NCI-H146 treated with DMSO at 0.1 percent for 48 hours (cell line): ENCODE measurements around the gene FOXE3.

Source experiments
- DNase-seq: peaks from one replicate; lab custom pipeline; 2025; ENCODE audit not compliant: unreplicated experiment; lab: John Stamatoyannopoulos, UW

Gene FOXE3

GRCh38 chr1:47434051-47434842, 18.2 kb downstream of the FOXE3 start:
- DNase-seq, result no peak

GRCh38 chr1:47435506-47436303, 19.6 kb downstream of the FOXE3 start:
- DNase-seq, result no peak

GRCh38 chr1:47436304-47436978, 20.4 kb downstream of the FOXE3 start:
- peak; percentile 14 for DNase-seq

- DNase-seq, result no peak
These were observed 20.9 kb downstream of the FOXE3 start for GRCh38 chr1:47436979-47437446.

GRCh38 chr1:47437447-47438164, 21.5 kb downstream of the FOXE3 start, which contains the start of gene FOXD2:
FOXD2 (plus strand) TSS chr1:47438044; CDS start chr1:47438136, 92 bp downstream.
- peak; percentile 48 for DNase-seq

- DNase-seq, result no peak
These were observed 22.3 kb downstream of the FOXE3 start for GRCh38 chr1:47438165-47439016.

- DNase-seq, result no peak
These were observed 23.1 kb downstream of the FOXE3 start for GRCh38 chr1:47439017-47439818.

GRCh38 chr1:47439819-47440598, 23.9 kb downstream of the FOXE3 start:
- no peak for DNase-seq

GRCh38 chr1:47440599-47441081, 24.6 kb downstream of the FOXE3 start:
- no peak for DNase-seq

GRCh38 chr1:47441450-47442106, 25.5 kb downstream of the FOXE3 start:
- no peak for DNase-seq

- no peak for DNase-seq
These were observed 26.1 kb downstream of the FOXE3 start for GRCh38 chr1:47442202-47442601.

- DNase-seq, result no peak
These were observed 26.9 kb downstream of the FOXE3 start for GRCh38 chr1:47442842-47443529.

GRCh38 chr1:47443530-47444296, 27.6 kb downstream of the FOXE3 start:
- no peak for DNase-seq

GRCh38 chr1:47444297-47444561, 28.1 kb downstream of the FOXE3 start:
- no peak for DNase-seq

- DNase-seq, result no peak
These were observed 28.7 kb downstream of the FOXE3 start for GRCh38 chr1:47444562-47445465.
